ENCODE measurements around the gene TDP1.
A peak's percentile ranks its signal among the peaks of the same experiment; 100 is the strongest.

The TDP1 gene

GRCh38 chr14:89947344-89947743 is 8.4 kb upstream of the TDP1 start:
- no peak for DNase-seq

GRCh38 chr14:89952576-89952975 is 3.2 kb upstream of the TDP1 start:
- DNase-seq: no peak

- DNase-seq: no peak
Observed at GRCh38 chr14:89953602-89954001, 2.1 kb upstream of the TDP1 start.

GRCh38 chr14:89954070-89955021 is 1.4 kb upstream of the TDP1 start, which contains the start of gene EFCAB11:
Gene EFCAB11, minus strand, starts transcription at chr14:89954730. Its CDS starts 70 bp downstream, at chr14:89954660.
- peak; percentile 94 for DNase-seq

- no peak for DNase-seq
Observed at GRCh38 chr14:89955022-89955744, 544 bp upstream of the TDP1 start.

- no peak for DNase-seq
Observed at GRCh38 chr14:89956661-89957009, 908 bp downstream of the TDP1 start.

GRCh38 chr14:89957376-89957775 is 1.6 kb downstream of the TDP1 start:
- no peak for DNase-seq

- no peak for DNase-seq
Observed at GRCh38 chr14:89957791-89958190, 2.1 kb downstream of the TDP1 start.

GRCh38 chr14:89958966-89959365 is 3.2 kb downstream of the TDP1 start:
- no peak for DNase-seq

- no peak for DNase-seq
Observed at GRCh38 chr14:89959853-89960445, 4.2 kb downstream of the TDP1 start.

GRCh38 chr14:89960914-89961313 is 5.2 kb downstream of the TDP1 start:
- no peak for DNase-seq

- DNase-seq: no peak
Observed at GRCh38 chr14:89963288-89963978, 7.7 kb downstream of the TDP1 start.

- no peak for DNase-seq
Observed at GRCh38 chr14:89965839-89966238, 10.1 kb downstream of the TDP1 start.

GRCh38 chr14:89973234-89973823 is 17.6 kb downstream of the TDP1 start:
- peak; percentile 8 for DNase-seq

GRCh38 chr14:89977668-89978067 is 21.9 kb downstream of the TDP1 start:
- DNase-seq: no peak

GRCh38 chr14:89978656-89979055 is 22.9 kb downstream of the TDP1 start:
- DNase-seq: no peak

- no peak for DNase-seq
Observed at GRCh38 chr14:89983375-89983774, 27.6 kb downstream of the TDP1 start.

GRCh38 chr14:89986462-89987160 is 30.9 kb downstream of the TDP1 start:
- no peak for DNase-seq

- DNase-seq: no peak
Observed at GRCh38 chr14:89987161-89987475, 31.4 kb downstream of the TDP1 start.

GRCh38 chr14:89988787-89989186 is 33.1 kb downstream of the TDP1 start:
- DNase-seq: no peak

- DNase-seq: no peak
Observed at GRCh38 chr14:89990218-89990617, 34.5 kb downstream of the TDP1 start.

- no peak for DNase-seq
Observed at GRCh38 chr14:89990623-89991275, 35.0 kb downstream of the TDP1 start.

Data from activated effector memory CD4-positive, alpha-beta T cell treated with Interleukin-2 at 50 U/mL for 16 hours (primary cell).